Ishikawa (cell line): ENCODE results near the gene FAM163B.

Experiments
- CEBPB ChIP-seq: IDR thresholded peaks from 2 replicates; pipeline ENCODE4 v1.6.1; 2012
- CREB1 ChIP-seq: IDR thresholded peaks from 2 replicates; pipeline ENCODE4 v1.6.1; 2012; ENCODE audit warnings: low read depth
- EGR1 ChIP-seq: IDR thresholded peaks from 2 replicates; pipeline ENCODE4 v1.6.1; 2012
- EP300 ChIP-seq: IDR thresholded peaks from 2 replicates; pipeline ENCODE4 v1.6.1; 2012; ENCODE audit warnings: borderline replicate concordance
- FOXM1 ChIP-seq: IDR thresholded peaks from 2 replicates; pipeline ENCODE4 v1.6.1; 2012; ENCODE audit warnings: low read depth, borderline replicate concordance
- NFIC ChIP-seq: IDR thresholded peaks from 2 replicates; pipeline ENCODE4 v1.6.1; 2012
- RAD21 ChIP-seq: IDR thresholded peaks from 2 replicates; pipeline ENCODE4 v1.6.1; 2012; ENCODE audit warnings: low read depth
- TAF1 ChIP-seq: IDR thresholded peaks from 2 replicates; pipeline ENCODE4 v1.6.1; 2012; ENCODE audit warnings: low read depth, mild to moderate bottlenecking
- TCF12 ChIP-seq: IDR thresholded peaks from 2 replicates; pipeline ENCODE4 v1.6.1; 2012; ENCODE audit warnings: low read depth
- TEAD4 ChIP-seq: IDR thresholded peaks from 2 replicates; pipeline ENCODE4 v1.6.1; 2012
- YY1 ChIP-seq: IDR thresholded peaks from 2 replicates; pipeline ENCODE4 v1.6.1; 2012; ENCODE audit warnings: low read depth
- ZBTB7A ChIP-seq: IDR thresholded peaks from 2 replicates; pipeline ENCODE4 v1.6.1; 2012; ENCODE audit warnings: low read depth
- TF ChIP-seq, protein P1 (sequence below): IDR thresholded peaks from 2 replicates; pipeline ENCODE4 v1.6.1; 2012; ENCODE audit warnings: low read depth, mild to moderate bottlenecking
- TF ChIP-seq, protein P2 (sequence below): IDR thresholded peaks from 2 replicates; pipeline ENCODE4 v1.6.1; 2012
- TF ChIP-seq, protein P3 (sequence below): IDR thresholded peaks from 2 replicates; pipeline ENCODE4 v1.6.1; 2012

The FAM163B gene

DNA sequence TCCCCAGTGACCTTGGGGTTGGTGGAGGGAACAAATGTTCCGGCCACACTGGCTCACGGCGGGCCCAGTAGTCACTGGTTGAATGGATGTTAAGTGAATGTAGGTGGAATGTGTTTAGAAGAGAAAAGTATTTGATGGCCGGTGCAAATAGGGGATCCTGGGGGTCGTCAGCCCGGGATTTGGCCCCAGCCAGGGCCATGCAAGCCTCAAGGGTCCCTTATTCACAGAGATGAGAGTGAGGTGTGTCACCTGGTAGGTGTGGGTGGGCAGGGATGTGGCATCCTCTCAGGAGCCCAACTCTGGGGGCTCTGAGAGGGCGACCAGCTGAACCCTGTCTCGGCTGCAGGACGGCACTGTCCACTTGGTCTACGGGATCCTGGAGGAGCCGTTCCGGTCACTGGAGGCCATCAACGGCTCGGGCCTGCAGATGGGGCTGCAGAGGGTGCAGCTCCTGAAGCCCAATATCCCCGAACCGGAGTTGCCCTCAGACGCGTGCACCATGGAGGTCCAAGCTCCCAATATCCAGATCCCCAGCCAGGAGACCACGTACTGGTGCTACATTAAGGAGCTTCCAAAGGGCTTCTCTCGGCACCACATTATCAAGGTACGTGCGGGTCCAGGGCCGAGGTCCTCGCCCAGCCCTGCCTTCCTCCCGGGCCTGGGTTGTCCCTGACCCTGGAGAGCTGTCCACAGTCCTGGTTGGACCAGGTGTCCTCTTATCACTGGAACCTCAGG lies 32.8 kb upstream of the FAM163B start:
- TF ChIP-seq TCF12 (no peak), YY1 (no peak)
- TF ChIP-seq, protein P1, sequence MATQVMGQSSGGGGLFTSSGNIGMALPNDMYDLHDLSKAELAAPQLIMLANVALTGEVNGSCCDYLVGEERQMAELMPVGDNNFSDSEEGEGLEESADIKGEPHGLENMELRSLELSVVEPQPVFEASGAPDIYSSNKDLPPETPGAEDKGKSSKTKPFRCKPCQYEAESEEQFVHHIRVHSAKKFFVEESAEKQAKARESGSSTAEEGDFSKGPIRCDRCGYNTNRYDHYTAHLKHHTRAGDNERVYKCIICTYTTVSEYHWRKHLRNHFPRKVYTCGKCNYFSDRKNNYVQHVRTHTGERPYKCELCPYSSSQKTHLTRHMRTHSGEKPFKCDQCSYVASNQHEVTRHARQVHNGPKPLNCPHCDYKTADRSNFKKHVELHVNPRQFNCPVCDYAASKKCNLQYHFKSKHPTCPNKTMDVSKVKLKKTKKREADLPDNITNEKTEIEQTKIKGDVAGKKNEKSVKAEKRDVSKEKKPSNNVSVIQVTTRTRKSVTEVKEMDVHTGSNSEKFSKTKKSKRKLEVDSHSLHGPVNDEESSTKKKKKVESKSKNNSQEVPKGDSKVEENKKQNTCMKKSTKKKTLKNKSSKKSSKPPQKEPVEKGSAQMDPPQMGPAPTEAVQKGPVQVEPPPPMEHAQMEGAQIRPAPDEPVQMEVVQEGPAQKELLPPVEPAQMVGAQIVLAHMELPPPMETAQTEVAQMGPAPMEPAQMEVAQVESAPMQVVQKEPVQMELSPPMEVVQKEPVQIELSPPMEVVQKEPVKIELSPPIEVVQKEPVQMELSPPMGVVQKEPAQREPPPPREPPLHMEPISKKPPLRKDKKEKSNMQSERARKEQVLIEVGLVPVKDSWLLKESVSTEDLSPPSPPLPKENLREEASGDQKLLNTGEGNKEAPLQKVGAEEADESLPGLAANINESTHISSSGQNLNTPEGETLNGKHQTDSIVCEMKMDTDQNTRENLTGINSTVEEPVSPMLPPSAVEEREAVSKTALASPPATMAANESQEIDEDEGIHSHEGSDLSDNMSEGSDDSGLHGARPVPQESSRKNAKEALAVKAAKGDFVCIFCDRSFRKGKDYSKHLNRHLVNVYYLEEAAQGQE = peak; percentile 41; the same call in 1 of the 2 replicates

DNA sequence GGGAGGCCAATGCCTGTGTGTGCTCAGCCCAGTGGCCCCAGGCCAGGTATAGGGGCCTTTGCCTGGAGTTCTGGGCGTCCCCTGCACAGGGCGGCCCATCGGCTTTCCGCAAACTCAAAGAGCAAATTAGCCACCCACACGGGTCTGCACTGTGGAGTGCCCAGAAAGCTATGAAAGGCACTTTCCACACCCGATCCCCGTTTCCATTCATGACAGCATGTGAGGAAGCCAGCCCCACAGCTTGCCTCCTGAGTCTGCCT lies 32.1 kb upstream of the FAM163B start:
- no peak for TF ChIP-seq TEAD4
- TF ChIP-seq CREB1 = no peak
- TF ChIP-seq YY1 = no peak
- TF ChIP-seq TAF1 = no peak
- TF ChIP-seq EGR1 = no peak
- TF ChIP-seq ZBTB7A = no peak
- TF ChIP-seq, protein P2, sequence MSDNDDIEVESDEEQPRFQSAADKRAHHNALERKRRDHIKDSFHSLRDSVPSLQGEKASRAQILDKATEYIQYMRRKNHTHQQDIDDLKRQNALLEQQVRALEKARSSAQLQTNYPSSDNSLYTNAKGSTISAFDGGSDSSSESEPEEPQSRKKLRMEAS = no peak
- TF ChIP-seq, protein P1 = no peak

DNA sequence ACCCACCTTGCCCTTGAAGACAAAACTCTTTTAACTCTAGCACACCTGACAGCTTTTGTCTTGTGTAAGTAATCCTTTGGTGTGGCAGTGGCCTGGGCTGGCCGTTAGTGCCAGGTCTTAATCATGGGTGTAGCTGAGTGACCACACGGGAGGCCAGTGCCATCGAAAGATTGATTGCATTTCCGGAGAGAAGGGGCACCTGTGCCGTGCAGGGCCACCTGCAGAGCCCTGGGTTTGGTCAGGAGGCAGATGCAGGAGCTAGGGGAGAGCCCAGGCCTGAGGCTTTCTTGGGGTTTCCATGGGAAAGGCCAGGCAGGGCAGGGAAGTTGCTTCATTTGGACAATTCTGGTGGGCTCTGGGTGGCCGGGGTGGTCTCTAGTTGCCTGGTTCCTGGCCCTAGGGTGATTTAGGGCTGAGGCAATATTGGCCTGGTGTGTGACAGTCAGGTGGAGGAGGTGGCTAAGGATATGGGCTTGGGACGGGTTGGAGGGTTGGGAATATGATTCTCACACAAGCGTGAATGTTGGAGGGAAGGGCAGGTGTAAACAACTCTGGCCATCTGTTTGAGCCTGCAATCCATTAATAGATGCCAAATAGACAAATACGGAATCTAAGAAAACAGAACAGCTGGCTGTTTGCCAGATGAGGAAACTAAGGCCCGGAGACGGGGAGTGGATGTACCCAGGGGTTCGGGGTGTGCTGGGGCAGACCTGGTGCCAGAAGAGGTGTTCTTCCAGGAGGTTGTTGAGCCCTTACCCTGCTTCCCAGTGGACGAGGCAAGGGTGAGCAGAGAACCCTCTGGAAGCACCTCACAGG lies 31.6 kb upstream of the FAM163B start:
- TF ChIP-seq ZBTB7A (no peak), EGR1 (no peak), YY1 (no peak), EP300 (no peak), RAD21 (no peak), NFIC (no peak), CREB1 (no peak), CEBPB (no peak), TEAD4 (no peak), TAF1 (no peak), FOXM1 (no peak), TCF12 (no peak)
- TF ChIP-seq, protein P3, sequence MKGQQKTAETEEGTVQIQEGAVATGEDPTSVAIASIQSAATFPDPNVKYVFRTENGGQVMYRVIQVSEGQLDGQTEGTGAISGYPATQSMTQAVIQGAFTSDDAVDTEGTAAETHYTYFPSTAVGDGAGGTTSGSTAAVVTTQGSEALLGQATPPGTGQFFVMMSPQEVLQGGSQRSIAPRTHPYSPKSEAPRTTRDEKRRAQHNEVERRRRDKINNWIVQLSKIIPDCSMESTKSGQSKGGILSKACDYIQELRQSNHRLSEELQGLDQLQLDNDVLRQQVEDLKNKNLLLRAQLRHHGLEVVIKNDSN = no peak
- TF ChIP-seq, protein P2 = no peak
- TF ChIP-seq, protein P1 = no peak

DNA sequence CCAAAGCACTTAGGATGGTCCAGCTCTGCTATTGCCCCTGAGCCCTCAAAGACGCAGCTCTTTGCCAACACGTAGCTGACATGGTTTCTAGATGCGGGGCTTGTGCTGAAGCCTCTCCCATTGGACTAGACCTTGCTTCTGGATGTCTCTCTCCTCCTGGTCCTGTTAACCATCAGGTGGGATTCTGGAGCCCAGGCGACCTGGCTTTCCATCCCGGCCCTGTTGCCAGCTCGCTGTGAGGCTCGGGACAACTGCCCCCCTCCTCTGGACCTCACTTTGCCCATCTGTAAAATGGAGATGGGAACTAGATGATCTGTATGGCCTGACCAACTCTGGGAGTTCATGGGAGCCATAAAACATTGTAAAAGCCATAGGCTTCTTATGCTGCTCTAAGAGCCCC lies 31.0 kb upstream of the FAM163B start:
- TF ChIP-seq CEBPB = no peak
- TF ChIP-seq, protein P2 = no peak
- TF ChIP-seq EGR1 = no peak
- TF ChIP-seq CREB1 = no peak
- no peak for TF ChIP-seq ZBTB7A
- TF ChIP-seq, protein P3 = no peak
- no peak for TF ChIP-seq FOXM1
- no peak for TF ChIP-seq EP300
- TF ChIP-seq TCF12 = no peak
- TF ChIP-seq TAF1 = no peak
- TF ChIP-seq RAD21 = no peak
- no peak for TF ChIP-seq NFIC
- TF ChIP-seq YY1 = no peak
- TF ChIP-seq TEAD4 = no peak
- TF ChIP-seq, protein P1 = no peak
